PFSK-1 (cell line): Measurements from ENCODE around the gene CES3.

Experiments used
- FOXP2 ChIP-seq: optimal IDR thresholded peaks from 2 replicates; pipeline ENCODE3; 2011; ENCODE audit warnings: borderline replicate concordance, control low read depth, inconsistent platforms; ENCODE audit not compliant: insufficient read depth; ENCODE audit errors: extremely low read length, extremely low read depth
- POLR2AphosphoS5 ChIP-seq: IDR thresholded peaks from 2 replicates; pipeline ENCODE4 v1.6.1; 2012; ENCODE audit warnings: low read depth, mild to moderate bottlenecking, control low read depth, low read length, moderate library complexity
- SIN3A ChIP-seq: IDR thresholded peaks from 2 replicates; pipeline ENCODE4 v1.6.1; 2012; ENCODE audit warnings: mild to moderate bottlenecking, low read length, moderate library complexity, borderline replicate concordance; ENCODE audit not compliant: insufficient read depth
- TAF1 ChIP-seq: IDR thresholded peaks from 2 replicates; pipeline ENCODE4 v1.6.1; 2012; ENCODE audit warnings: low read length, control low read depth, borderline replicate concordance; ENCODE audit not compliant: insufficient read depth
- TF ChIP-seq, protein P1 (sequence below), 2 experiments: IDR thresholded peaks; 2 replicates each; pipeline versions ENCODE4 v1.6.1 to v1.8.0; 2011 to 2012; ENCODE audit warnings: low read depth in 2 of 2, low read length in 2 of 2, control low read depth in 1 of 2, inconsistent platforms in 1 of 2, mild to moderate bottlenecking in 1 of 2, moderate library complexity in 1 of 2; ENCODE audit not compliant: insufficient read depth in 1 of 2

The CES3 gene

DNA sequence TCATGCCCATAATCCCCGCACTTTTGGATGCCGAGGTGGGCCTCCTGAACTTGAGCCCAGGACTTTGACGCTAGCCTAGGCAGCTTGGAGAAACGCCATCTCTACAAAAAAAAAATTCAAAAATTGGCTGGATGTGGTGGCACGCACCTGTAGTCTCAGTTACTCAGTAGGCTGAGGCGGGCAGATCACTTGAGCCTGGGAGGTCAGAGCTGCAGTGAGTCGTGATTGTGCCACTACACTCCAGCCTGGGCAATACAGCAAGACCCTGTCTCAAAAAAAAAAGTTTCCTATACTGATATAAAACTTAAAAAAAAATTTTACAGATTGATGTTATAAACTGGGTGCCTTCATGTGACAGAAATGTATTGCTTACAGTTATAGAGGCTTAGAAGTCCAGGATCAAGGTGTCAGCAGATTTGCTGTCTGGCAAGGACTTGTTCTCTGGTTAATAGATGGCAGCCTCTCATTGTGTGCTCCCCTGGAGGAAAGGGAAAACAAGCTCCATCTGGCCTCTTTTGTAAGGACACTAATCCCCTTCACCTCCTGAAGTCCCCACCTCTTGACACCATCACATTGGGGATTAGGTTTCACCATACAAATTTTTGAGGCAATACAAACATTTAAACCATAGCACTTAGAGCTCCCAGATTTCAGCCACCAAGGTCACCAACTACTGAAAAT lies 8.5 kb upstream of the CES3 start:
- no peak for TF ChIP-seq SIN3A
- no peak for TF ChIP-seq TAF1
- TF ChIP-seq POLR2AphosphoS5 = no peak
- TF ChIP-seq, protein P1, sequence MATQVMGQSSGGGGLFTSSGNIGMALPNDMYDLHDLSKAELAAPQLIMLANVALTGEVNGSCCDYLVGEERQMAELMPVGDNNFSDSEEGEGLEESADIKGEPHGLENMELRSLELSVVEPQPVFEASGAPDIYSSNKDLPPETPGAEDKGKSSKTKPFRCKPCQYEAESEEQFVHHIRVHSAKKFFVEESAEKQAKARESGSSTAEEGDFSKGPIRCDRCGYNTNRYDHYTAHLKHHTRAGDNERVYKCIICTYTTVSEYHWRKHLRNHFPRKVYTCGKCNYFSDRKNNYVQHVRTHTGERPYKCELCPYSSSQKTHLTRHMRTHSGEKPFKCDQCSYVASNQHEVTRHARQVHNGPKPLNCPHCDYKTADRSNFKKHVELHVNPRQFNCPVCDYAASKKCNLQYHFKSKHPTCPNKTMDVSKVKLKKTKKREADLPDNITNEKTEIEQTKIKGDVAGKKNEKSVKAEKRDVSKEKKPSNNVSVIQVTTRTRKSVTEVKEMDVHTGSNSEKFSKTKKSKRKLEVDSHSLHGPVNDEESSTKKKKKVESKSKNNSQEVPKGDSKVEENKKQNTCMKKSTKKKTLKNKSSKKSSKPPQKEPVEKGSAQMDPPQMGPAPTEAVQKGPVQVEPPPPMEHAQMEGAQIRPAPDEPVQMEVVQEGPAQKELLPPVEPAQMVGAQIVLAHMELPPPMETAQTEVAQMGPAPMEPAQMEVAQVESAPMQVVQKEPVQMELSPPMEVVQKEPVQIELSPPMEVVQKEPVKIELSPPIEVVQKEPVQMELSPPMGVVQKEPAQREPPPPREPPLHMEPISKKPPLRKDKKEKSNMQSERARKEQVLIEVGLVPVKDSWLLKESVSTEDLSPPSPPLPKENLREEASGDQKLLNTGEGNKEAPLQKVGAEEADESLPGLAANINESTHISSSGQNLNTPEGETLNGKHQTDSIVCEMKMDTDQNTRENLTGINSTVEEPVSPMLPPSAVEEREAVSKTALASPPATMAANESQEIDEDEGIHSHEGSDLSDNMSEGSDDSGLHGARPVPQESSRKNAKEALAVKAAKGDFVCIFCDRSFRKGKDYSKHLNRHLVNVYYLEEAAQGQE (IDR thresholded peaks at IDR 0.05; ENCODE audit: insufficient read depth in 1 of 2, low read depth in 2 of 2, low read length in 2 of 2) = no peak
- no peak for TF ChIP-seq FOXP2

DNA sequence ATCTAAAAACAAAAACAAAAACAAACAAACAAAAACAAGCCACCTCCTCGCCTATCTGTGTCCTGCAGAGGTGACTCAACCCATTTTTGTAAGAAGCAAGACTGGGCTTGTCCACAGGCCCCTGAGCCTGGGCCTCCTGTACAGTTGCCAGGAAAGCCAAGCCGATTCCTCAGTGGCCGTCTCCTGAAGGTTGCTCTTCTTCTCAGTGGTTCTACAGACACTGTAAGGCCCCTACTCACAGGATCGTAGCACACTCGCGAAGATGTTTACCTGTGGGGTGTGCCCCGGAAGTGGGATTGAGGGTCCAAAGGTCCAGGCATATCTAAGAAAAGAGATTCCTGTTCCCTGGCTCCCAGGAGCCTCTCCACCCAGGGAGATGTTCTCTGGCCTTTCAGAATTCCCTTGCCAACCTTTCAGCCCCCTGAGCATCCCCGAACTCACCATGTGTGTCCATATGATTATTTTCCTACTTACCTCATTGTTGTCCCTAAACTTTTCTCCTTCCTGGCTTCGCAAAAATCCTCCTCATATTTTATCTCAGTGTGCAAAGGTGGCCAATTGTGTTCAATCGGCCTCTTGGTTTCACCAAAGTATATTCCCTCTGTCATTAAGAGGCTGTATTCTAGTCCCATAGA lies 7.5 kb upstream of the CES3 start:
- TF ChIP-seq TAF1 (no peak), FOXP2 (no peak), POLR2AphosphoS5 (no peak), SIN3A (no peak)
- TF ChIP-seq, protein P1 (IDR thresholded peaks at IDR 0.05; ENCODE audit: insufficient read depth in 1 of 2, low read depth in 2 of 2, low read length in 2 of 2) = no peak

DNA sequence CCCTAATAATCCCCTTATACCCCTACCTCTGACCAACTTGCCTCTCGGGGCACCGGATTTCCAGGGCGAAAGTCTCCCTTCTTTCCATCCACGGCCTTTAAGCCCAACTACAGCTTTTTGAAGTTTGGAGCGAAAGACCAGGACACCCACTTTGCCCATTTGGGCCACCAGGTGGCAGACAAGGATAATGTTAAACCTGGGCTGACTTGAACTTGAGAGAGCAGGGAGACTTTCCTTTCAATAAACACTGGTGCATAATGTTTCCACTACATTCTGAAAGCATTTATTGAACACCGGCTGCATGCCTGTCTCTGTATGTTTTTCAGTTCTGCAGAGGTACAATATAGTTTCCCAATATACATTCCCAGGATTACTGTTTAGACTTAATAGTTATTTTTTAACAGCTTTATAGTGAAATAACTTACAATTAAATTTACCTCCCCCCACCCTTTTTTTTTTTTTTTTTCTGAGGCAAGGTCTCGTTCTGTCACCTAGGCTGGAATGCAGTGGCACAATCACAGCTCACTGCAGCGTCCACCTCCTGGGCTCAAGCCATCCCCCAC lies 6.9 kb upstream of the CES3 start:
- no peak for TF ChIP-seq POLR2AphosphoS5
- TF ChIP-seq TAF1 = no peak
- no peak for TF ChIP-seq SIN3A
- TF ChIP-seq FOXP2 = no peak
- TF ChIP-seq, protein P1 (IDR thresholded peaks at IDR 0.05; ENCODE audit: insufficient read depth in 1 of 2, low read depth in 2 of 2, low read length in 2 of 2) = no peak

DNA sequence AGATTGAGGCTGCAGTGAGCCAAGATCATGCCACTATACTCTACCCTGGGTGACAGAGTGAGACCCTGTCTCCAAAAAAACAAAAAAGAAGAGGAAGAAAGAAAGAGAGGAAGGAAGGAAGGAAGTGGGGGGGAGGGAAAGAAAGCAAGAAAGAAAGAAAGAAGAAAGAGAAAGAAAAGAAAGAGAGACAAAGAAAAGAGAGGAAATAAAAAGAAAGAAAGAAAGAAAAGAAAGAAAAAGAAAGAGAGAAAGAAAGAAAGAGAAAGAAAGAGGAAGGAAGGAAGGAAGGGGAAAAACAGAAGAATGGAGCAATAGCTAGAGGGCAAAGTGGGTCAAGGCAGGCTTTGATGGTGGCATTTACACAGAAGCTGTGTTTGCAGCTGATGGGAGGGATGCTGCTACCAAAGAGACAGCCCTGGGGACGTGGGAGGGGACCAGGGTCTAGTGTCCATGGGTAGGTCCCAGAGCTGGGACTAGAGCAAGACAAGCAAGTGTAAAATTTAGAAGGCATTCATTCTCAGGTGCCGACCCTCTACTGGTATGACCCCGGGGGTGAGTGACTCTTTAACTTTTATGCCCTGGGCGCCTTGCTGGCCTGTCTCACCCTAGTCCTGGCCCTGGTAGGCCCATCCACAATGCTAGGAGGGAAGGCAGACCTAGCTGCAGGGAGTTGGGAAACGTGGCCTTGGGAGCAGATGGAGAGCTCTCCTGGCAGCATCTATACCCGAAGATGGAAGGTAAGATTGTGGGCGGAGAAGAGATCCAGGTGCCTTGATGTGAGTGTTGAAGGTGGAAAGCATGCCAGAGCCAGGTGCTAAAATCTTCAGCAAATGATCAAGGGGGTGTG lies 2.0 kb upstream of the CES3 start:
- no peak for TF ChIP-seq TAF1
- TF ChIP-seq, protein P1 (IDR thresholded peaks at IDR 0.05; ENCODE audit: insufficient read depth in 1 of 2, low read depth in 2 of 2, low read length in 2 of 2) = no peak
- TF ChIP-seq POLR2AphosphoS5 = no peak
- no peak for TF ChIP-seq FOXP2
- no peak for TF ChIP-seq SIN3A
